Measurements from ENCODE around the gene TERT. TPM values are rescaled to one million over a fixed set of nuclear protein-coding genes. Genes with fewer than 3 reads are reported as not detected.

Gene TERT
- total RNA-seq, 3 donors from 2014 or later = 2.1 to 5.0 (median 2.8) TPM

DNA sequence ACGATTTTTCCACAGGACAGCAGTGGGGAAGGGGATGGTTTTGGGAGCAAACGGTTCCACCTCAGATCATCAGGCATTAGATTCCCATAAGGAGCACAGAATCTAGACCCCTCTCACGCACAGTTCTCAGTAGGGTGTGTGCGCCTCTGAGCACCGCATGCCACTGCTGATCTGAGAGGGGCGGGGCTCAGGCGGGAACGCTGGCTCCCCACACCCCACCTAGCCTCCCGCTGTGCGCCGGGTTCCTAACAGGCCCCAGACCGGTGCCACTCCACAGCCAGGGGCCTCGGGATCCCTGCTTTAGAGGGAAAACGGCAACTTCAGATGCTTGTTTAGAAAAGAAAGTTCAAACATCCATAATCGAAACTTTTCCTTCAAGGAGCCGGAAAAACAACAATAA lies 20.4 kb downstream of the TERT start:
- TF ChIP-seq CTCF (IDR thresholded peaks at IDR 0.05) = no peak
- no peaks in the 10 kb centered on the region for H3K4me1 ChIP-seq (ENCODE audit: low read depth)
- ATAC-seq = no peak
- DNase-seq = no peak
- intact Hi-C loops (cut with DNase I, micrococcal nuclease) = no loop called here
- no peaks in the 10 kb centered on the region for H3K36me3 ChIP-seq (ENCODE audit: low read depth)
- H3K9me3 ChIP-seq = no peaks in the 10 kb centered on the region
- H3K4me3 ChIP-seq = no peak overlapping the region

DNA sequence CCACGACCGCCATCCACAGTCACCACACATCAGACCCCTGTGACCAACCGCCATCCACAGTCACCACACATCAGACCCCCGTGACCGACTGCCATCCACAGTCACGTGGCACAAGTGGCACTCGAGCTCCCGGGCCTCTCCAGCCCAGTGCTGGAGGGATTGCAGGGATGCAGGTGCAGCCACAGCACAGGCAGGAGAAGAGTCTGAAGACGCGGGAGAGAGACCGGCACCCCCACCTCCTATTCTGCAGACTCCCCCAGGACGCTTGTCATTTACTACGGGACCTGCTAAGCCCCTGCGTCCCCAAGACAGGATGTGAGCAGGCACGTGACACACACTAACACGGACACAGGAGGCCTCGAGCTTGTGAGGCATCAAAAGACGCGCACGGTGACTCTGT lies 21.1 kb downstream of the TERT start:
- DNase-seq (no peak), ATAC-seq (no peak)
- H3K4me1 ChIP-seq (ENCODE audit: low read depth) = no peaks in the 10 kb centered on the region
- TF ChIP-seq CTCF (IDR thresholded peaks at IDR 0.05) = no peak
- no peaks in the 10 kb centered on the region for H3K9me3 ChIP-seq
- H3K36me3 ChIP-seq (ENCODE audit: low read depth) = no peaks in the 10 kb centered on the region
- intact Hi-C loops (cut with DNase I, micrococcal nuclease) = no loop called here
- H3K4me3 ChIP-seq = no peak overlapping the region

- no peaks in the 10 kb centered on the region for H3K36me3 ChIP-seq (ENCODE audit: low read depth)
- ATAC-seq (no peak), DNase-seq (no peak)
- no peaks in the 10 kb centered on the region for H3K9me3 ChIP-seq
- no peaks in the 10 kb centered on the region for H3K4me1 ChIP-seq (ENCODE audit: low read depth)
- intact Hi-C loops (cut with DNase I, micrococcal nuclease) = no loop called here
- no peak for TF ChIP-seq CTCF (IDR thresholded peaks at IDR 0.05)
- H3K4me3 ChIP-seq = no peak overlapping the region
Observed at GRCh38 chr5:1272201-1272600, 22.7 kb downstream of the TERT start.

- DNase-seq = no peak
- H3K4me1 ChIP-seq (ENCODE audit: low read depth) = no peaks in the 10 kb centered on the region
- intact Hi-C loops (cut with DNase I, micrococcal nuclease) = no loop called here
- no peak for ATAC-seq
- no peaks in the 10 kb centered on the region for H3K9me3 ChIP-seq
- no peak for TF ChIP-seq CTCF (IDR thresholded peaks at IDR 0.05)
- no peak overlapping the region for H3K4me3 ChIP-seq
- no peaks in the 10 kb centered on the region for H3K36me3 ChIP-seq (ENCODE audit: low read depth)
Observed at GRCh38 chr5:1270933-1271914, 23.6 kb downstream of the TERT start.

DNA sequence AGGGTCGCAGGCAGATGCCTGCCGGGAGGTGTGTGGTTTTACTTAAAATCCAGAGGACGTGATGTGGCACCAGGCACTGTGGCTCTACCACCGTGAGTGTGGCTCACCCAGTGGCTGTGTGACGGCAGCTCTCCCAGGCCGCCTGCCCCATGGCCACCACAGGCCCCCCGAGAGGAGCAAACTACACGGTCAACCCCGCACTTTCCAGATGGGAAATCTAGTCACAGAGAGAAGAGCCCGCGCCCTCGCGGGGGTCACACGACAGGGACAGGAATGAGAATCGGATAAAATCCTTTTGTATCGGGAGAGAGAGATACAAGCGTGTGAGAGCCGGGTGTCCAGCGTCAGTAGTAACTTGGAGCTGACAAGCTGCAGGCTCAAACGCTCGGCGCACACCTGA lies 24.4 kb downstream of the TERT start:
- DNase-seq (no peak), ATAC-seq (no peak)
- H3K36me3 ChIP-seq (ENCODE audit: low read depth) = no peaks in the 10 kb centered on the region
- H3K9me3 ChIP-seq = no peaks in the 10 kb centered on the region
- no peak for TF ChIP-seq CTCF (IDR thresholded peaks at IDR 0.05)
- no peak overlapping the region for H3K4me3 ChIP-seq
- intact Hi-C loops (cut with DNase I, micrococcal nuclease) = no loop called here
- no peaks in the 10 kb centered on the region for H3K4me1 ChIP-seq (ENCODE audit: low read depth)

Data from mucosa of descending colon (tissue), 3 donors.